ENCODE data around the gene LYRM9.
"Not testable (repeated sequence)": the region's sequence is repeated elsewhere in the genome, so short reads cannot be mapped to it uniquely, and the experiment has no call there.

Gene LYRM9

DNA sequence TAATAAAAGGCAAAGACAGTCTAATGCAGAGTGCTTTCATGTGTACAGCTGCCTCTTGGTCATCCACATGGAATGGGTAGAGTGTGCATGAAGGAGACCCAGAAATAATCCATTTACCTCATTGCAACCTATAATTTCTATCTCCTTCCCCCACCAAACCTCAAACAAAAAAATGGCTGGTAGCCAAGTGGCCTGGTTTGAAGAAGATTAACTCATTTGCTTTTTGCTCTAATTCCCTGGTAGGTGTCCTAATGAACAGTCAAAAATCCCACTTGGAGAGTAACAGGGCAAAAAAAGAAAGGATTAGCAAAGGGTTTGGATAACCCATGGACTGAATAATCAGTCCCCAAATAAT, 13.0 kb upstream of the LYRM9 start:
- DNase-seq (ENCODE audit: low spot score), result no peak

DNA sequence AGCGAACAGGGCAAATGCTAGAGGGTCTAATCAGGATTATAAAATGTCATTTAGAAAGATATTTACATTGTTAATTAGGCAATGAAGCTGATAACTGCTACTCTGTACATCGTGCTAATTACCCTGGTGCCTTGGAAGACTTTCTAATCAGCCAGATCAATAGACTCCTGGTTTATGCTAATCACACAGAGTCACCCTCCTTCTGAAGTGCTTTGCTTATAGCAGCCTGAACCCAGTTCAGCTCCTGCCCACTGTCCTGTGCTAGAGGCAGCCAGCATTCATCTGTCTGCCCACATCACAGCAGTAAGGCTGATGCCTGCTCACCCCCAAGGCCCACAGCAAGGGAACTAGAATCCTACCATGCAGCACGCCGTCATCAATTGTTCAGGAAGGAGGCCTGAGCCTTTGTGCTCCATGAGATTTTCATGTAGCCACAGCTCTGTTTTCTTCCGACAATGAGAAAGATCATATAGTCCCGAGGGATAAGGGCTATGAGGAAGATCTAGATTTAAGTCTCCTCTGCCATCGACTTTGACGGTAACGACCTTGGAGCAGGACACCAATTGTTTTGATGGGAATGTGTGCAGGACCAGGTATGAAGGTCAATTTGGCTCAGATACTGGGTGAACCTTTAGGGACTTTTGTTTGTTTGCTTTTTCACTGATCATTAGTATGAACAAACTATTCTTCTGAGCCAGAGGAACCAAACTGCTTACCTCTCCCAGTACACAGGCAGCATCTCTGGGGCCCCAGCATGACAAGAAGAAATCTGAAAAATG, 12.5 kb upstream of the LYRM9 start:
- DNase-seq (ENCODE audit: low spot score), result no peak

DNA sequence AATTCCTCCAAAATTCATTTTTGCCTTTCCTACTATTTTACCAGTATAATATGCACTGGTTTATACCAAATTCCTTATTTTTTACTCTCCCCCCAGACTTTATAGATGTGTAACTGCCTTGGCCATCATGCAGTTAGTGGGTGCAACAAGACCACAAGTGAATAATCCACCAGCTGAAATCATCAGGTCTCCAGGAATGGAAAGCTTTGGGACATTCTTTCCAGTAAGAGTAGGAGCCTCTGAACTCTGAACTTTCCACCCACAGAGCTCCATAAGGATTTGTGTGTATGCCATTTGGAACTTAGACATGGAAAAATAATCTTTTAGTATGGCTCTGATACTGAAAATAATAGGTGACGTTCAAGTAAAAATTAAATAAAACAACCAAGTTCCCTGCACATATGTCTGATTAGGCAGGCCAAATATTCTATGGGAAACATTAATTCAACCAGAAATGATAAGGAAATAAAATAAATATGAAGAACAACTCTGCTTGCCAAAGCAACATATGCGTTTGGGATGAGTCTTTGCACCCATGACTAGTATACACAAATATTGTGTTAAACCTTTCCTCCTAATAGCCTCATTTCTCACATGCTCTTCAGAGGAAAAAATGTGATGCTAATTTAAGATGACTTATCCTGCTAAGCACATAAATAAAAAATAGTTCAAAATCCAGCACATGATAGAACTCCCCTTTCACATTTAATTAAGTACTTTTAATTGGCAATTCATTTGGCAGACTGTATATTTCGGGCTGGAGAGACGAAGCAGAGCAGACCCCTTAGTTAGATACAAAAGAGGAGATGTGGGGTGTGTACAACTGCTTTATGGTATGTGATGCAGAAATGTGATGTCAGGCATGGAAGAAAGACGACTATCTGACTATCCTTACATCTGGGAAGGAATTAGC, 11.6 kb upstream of the LYRM9 start:
- no peak for DNase-seq (ENCODE audit: low spot score)

DNA sequence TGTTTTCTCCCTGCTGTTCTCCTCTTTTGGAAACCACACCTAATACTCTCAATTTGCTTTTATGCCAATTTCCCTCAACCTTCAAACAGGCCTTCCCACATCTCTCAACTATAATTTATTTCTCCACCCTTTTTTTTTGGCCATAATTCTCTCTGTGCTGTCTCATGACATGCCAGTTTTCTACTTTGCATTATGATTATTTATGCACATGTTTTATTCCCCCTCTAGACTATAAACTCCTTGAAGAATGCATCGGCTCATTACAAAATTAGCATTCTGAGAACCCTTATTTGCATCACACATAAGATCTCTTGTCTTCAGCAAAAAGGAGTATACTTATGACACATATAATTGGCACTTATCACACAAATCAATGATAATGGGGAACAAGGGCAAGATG, 10.9 kb upstream of the LYRM9 start:
- no peak for DNase-seq (ENCODE audit: low spot score)

DNA sequence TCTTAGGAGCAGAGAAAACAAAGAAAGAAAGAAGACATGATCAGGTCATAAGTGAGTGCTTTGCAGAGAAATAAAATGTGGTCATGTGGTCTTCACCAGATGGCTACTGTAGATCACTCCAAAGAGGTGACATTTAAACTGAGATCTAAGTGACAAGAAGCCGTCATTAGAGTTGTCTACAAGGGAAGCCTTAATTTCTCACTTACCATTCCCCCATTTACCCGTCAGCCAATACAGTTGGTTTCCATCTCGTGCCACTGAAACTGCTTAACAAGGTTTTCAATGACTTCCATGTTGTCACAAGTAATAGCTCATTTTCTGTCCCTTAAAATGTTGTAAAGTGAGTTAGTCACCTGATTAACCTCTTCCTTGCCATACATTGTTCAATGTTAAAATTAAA, 6.4 kb upstream of the LYRM9 start:
- DNase-seq (ENCODE audit: low spot score), result no peak

DNA sequence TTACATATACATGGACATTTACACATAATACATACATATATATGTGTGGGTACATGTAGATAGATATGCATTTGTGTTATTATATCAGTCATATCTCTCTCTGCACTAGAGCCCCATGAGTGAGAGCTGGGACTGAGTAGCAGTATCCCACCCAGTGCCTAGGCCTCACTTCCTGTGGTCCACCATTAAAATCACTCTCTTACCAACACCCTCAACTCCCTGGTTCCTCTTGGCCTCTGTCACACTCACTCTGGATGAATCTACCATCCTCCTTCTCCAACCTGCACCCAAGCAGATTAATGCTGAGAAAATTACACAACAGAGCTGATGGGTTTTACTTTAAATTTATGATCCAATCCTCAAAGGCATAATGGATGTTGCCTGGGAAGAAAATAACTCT, 4.9 kb upstream of the LYRM9 start:
- no peak for DNase-seq (ENCODE audit: low spot score)

DNA sequence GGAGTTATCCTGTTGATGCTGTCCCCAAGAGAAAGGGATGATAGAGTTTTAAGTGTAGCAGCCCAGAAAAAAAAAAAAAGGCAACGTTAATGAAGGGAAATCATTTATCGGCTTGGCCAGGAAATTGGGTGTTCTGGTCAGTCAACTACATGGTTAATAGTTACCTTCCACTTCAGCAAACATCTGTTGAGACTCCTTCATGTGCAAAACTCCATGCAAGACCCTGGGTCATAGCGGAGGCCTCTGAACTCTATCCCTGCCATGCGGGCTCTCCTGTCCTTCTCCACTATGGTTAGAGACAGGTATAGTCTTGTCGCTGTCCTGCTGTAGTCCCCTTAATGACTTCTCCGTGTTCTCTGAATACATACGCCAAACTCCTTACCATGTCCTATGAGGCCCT, 3.5 kb upstream of the LYRM9 start:
- DNase-seq (ENCODE audit: low spot score), result no peak

DNA sequence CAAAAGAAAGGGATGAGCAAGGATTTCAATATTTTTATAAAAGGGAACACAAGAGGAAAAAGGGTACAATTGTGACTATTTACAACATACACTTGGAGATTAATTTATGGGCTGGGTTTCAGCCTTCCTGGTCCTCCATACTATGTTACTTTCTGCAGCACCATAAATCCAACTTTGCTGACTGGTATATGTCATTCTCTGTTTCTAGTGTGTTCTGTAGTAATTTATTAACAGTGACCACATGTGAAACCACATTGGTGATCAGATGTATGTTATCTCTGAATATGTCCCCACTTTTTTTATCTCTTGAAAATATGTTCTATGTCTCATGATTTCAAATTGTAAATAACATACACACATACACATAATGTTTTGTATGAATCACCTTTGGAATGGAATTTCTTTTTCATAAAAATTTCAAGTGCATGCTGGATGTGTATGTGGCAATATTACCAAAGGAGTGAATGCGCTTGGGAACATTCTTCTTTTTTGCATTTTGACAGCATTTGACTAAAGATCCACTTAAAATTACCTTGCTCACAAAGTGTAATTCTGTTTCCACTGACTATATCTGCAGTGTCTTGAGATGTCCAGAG, 2.9 kb upstream of the LYRM9 start:
- no peak for DNase-seq (ENCODE audit: low spot score)

DNA sequence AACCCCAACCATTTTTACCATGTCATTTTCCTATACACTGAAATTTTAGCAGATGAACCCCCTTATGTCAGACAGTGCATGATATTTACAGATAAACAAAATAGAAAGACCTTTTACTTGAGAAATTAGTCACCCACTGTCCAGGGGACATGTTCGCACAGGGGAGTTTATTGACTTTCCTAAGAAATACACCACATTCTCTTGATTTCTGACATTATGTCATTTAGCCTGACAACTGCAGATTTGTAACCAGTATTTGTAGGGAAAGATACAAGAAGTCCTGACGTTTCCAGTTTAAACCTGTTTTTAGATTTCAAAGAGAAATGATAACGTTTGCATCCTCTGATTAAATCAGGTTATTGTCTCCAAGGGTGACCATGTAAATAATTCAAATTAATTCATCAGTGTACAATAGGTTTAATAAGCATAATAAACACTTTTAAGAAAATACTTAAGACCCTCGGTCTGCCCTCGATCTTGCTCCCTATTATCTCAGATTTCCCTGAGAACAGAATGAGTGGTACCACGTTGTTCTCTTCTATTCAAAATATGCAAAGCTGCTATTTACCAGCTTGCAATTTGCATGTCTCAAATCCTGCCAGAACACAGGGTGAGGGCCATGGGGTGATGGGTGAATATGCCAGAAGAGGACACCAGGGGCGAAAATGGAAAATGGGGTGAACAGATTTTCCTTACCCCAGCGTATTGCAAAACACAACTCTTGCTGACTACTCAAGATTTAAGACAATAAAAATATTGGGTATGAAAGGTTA, 2.1 kb upstream of the LYRM9 start:
- no peak for DNase-seq (ENCODE audit: low spot score)

DNA sequence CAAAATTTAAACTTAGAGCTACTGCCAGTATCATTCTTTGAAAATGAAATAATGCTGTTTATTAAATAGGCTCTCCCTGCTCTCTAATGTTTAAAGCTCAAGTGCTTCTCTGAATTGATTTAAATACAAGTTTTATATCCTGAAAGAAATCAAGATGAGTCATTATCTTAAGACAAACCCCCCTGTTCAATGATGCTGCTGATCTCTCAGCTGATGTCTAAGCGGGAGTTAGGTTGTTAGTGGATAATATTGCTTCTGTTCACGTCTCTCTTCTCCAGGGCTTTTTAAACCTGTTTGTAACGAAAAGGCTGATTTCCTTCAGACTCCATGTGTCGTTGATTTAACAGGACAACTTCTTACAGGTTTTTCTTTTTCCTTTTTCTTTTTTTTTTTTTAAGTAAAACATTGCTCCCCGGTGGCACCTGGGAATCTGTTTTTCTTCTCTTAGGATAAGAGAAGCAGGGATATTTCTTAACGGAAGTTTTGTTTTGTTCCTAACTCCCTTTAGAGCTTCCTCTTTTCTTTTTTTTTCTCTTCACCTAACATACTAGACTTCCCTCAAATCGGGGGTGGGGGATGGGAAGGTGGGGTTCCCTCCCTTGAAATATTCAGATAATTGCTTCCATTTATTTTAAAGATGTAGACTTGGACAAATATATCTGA, 807 bp upstream of the LYRM9 start:
- DNase-seq (ENCODE audit: low spot score), result peak; percentile 71

DNA sequence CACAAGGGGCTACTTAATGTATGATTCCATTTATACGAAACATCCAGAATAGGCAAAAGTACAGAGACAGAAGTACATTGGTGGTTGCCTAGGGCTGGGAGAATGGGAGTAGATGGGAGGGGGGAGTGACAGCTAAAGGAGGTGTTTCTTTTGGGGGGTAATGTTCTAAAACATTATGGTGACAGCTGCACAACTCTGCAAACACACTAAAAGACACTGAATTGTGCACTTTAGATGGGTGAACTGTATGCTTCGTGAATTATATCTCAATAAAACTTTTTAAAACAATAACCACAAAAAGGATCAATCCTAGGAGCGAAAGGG, 661 bp downstream of the LYRM9 start:
- DNase-seq (ENCODE audit: low spot score), result no peak

DNA sequence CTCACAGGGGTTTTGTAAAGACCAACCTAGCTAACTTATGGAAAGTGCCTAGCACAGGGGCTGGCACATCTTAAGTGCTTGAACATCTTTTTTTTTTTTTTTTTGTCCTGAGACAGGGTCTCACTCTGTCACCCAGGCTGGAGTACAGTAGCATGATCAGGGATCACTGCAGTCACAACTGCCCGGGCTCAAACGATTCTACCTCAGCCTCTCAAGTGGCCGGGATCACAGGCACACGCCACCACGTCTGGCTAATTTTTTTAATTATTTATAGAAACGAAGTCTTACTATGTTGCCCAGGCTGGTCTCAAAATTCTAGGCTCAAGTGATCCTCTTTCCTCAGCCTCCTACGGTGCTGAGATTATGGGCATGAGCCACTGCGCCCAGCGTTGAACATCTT, 1.3 kb downstream of the LYRM9 start:
- no peak for DNase-seq (ENCODE audit: low spot score)

DNA sequence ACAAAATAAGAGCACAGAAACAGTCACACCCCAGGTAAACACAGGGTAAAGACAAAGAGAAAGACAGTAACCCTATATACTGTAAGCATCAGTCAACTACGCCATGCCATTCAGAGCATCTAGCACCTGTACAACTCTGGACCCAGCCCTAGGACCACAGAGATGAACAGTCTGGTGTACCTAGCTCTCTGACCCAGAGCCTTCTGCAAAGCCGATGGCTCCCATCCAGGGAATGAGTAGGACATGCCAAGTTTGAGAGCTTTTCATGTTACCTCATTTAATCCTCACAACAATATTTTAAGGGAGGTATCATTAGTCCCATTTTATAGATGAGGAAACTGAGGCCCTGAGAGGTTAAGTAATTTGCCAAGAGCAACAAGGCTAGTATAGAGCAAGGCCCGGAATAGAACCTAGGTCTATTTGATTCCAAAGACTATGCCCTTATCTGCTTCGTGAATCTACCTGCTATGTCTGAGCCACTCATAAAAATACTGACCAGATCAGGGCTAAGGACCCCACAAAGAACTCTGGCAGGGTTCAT, 3.4 kb downstream of the LYRM9 start:
- no peak for DNase-seq (ENCODE audit: low spot score)

DNA sequence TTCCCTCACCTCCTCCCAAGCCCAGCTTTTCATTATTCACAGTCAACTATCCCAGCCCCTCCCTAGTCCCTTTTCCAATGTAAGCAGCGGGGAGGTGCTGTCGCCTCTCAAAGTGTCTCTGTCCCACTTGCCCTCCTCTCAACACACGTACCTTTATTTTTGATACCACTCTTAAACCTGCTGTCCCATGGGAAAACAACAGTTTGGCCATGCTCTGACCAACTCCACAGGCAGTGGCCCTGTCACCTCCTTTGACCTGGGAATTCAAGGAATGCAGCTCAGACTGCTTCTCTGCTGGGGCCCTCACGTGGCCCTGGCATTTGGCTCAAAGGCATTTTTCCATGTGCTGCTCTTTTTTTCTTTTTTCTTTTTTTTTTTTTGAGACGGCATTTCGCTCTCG, 4.2 kb downstream of the LYRM9 start:
- DNase-seq (ENCODE audit: low spot score), result no peak

DNA sequence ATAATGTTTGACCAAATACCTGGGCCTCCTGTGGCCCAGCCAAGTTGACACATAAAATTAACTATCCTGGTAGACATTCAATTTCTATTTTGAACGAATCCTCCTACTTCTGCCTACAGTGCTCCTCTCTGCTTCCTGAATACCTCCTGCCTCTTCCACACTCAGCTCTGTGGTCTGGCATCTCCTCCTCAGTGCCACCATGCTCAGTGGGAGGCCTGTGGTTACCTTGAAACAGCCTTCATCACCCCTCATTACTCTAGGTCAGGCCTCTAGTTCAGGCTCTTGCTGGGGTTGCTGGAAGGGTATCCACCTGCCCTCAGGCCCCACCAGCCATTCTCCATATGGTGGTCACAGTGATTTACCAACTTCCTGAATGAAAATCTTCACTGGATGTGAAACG, 5.1 kb downstream of the LYRM9 start:
- DNase-seq (ENCODE audit: low spot score), result no peak

DNA sequence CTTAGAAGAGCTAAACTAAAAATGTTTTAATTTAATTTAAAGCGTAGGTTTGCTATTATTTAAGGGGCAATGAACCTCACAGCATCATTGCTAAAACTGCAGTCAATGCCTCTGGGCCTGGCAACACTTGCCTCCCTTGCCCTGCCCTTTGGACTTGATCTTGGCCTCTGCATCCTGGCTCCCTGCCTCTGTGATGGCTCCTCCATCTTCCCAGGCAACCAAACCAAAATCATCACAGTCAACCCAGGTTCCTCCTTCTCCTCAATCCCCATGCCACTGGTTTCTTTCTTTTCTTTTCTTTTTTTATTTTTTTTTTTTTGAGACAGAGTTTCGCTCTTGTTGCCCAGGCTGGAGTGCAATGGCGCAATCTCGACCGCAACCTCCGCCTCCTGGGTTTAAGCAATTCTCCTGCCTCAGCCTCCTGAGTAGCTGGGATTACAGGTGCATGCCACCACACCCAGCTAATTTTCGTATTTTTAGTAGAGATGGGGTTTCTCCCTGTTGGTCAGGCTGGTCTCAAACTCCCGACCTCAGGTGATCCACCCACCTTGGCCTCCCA, 6.7 kb downstream of the LYRM9 start:
- DNase-seq (ENCODE audit: low spot score), result not testable (repeated sequence)

DNA sequence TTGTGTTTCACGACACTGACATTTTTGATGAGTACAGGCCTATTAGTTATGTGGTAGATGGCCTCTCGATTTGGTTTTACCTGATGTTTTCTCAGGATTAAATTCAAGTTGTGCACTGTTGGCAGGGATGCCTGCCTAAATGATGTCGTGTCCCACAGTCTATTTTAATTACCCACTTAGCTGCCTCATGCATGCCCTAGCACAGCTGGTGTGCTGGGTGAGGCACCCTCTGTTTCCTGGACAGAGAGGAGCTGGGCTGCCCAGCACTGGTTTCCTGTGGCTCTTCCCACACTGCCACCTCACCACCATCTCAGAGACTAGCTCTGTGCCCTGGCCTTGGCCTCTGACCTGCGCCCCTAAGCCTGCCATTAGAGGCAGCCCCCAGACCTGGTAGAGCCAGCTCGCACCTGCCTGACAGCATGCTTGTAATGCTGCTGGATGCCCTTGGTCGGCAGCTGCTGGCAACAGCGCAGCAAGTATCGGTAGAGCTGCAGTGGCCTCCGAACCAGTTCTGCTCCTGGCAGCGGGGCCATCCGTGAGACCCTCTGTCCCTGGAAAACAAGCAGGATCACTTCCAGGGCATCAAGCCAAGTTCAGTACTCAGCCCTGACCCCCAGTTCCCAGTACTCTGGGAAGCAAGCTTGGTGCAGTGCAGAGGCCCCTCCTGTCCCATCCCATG, 10.9 kb downstream of the LYRM9 start:
- no peak for DNase-seq (ENCODE audit: low spot score)

DNA sequence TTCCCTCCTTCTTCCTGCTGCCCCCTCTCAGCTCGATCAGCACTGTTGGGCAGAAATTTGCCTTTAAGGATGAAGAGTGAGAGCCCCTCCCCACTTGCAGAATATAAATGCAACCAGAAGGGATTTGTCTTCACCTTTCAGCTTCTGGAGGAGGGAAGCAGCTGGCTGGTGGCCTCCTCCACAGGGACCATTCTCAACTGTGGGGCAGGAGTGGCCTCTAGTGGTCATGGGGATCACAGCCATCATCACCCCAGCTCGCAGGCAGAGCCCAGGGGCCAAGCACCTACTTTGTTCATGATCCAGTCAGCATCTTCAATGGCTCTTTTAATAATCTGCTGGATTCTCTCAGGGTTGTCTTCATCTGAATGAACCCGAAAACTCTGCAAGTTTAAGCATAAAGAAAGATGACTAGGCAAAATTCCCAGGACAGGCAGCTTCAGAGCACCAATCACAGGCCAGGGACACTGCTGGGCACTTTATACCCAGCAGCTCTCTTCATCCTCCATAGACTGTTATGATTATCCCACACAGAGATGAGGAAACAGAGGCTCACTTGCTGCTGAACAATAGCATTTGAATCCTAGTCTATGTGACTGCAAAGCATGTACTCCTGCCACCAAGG, 13.1 kb downstream of the LYRM9 start:
- peak; percentile 77 for DNase-seq (ENCODE audit: low spot score)

DNA sequence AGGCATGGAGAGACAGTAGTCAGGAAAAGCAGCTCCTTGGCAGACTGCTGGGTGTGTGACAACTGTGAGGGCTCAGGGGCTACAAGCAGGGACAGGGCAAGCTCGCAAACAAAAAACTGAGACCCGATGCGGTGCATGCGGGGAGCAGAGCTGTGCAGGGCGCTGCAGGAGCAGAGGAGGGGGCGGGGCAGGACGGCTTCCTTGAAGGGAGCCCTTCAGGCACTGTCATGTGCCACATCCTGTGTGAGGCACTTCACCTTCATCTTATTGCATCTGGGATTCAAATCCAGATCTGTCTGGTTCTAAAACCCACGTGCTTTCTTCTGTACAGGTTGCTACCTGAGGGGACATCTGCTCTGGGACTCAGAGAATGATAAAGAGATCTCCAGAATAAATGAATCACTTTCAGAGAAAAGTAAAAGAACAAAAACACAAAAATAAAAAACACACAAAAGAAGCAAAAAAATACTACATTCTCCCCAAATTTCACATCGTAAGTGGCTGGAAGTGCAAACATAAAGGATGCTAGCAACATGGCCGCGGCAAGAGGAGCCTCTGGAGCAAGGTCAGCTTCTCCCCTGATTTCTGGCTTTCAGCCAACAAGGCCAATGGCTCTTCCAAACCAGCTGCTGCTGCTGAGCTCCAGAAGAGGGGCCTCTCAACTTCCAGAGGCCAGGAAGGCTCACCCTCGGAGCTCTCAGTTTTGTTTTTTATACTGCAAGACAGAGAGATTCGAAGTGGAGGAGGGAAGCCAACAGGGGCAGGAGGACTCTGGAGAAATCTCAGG, 14.2 kb downstream of the LYRM9 start:
- DNase-seq (ENCODE audit: low spot score), result no peak
